ENCODE data around the gene CLEC4E.

DNA sequence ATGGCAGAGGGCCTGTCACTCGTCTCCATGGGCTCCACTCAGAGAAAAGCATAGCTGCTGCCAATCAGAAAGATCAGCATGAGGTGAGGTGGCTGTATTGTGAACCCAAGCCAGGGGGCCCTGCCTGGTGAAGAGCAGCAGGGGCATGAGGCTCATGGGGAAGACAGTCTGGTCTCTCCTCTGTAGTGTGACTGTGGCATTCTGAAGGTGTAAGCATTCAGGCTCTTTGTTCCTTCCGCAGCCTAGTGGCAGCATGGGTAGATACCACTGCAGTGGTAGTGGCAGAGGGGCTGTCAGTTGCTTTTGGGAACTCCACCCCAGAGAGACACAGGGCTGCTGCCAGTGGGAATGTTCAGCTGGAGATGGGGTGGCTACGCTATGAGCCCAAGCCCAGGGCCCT, 32.5 kb downstream of the CLEC4E start:
- TF ChIP-seq EZH2 (IDR thresholded peaks at IDR 0.05; ENCODE audit: insufficient read depth, poor library complexity, severe bottlenecking) (no peak), EZH2phosphoT487 (IDR thresholded peaks at IDR 0.05; ENCODE audit: insufficient read depth, low read depth) (no peak)

All from GM23248 (cell line).